OCI-LY1 (cell line): ENCODE measurements around the gene ZNF300.

Experiments used
- EZH2 ChIP-seq: fragments of 200-600 bp; sonication (generic), shearing (Covaris generic); IDR thresholded peaks from 2 replicates; pipeline ENCODE4 v1.8.0; 2017; ENCODE audit warnings: borderline replicate concordance, mixed run types, mild to moderate bottlenecking, antibody characterized with exemption, low read length, moderate library complexity, mixed read lengths
- TF ChIP-seq, protein P1 (sequence below): fragments of 200-600 bp; sonication (generic), shearing (Covaris generic); IDR thresholded peaks from 2 replicates; pipeline ENCODE4 v1.5.1; 2017; ENCODE audit warnings: mild to moderate bottlenecking, antibody characterized with exemption, low read length, moderate library complexity, mixed read lengths

DNA sequence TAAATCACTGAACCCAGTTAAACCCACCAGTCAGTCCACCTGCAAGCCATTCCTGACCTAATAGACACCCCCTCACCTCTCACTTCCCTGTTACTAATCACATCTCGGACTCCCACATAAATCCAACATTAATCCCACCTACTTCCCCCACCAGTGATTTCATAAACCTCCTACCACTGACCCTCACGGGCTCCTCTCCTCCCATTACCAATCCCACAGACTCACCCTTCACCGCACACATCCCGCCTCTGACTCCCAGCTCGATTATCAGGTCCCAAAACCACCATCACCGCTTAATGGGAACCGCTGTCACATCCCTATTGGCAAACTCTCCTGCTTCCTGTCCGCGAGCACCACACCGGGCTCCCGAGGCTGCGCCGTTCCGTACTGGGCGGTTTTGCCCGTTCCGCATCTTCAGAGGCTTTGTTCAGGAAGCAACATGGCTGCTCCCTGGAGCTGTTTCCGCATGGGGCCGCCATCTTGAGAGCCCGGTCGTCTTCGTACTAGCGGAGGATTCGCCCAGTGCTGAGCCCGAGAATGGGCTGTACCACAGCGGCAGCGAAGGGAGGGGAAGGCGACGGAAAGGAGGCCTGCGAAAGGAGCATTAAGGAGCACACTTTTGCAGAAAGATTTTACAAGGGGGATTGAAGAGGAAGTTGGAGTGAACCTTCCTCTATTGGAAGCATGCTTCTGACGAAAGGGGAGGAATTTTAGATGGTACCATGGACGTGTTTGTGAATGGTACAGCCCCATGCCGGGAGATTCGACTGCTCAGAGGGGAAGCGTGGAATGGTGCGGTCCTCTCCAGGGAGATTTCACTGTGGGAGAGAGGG is at the start of gene ZNF300:
- TF ChIP-seq, protein P1, sequence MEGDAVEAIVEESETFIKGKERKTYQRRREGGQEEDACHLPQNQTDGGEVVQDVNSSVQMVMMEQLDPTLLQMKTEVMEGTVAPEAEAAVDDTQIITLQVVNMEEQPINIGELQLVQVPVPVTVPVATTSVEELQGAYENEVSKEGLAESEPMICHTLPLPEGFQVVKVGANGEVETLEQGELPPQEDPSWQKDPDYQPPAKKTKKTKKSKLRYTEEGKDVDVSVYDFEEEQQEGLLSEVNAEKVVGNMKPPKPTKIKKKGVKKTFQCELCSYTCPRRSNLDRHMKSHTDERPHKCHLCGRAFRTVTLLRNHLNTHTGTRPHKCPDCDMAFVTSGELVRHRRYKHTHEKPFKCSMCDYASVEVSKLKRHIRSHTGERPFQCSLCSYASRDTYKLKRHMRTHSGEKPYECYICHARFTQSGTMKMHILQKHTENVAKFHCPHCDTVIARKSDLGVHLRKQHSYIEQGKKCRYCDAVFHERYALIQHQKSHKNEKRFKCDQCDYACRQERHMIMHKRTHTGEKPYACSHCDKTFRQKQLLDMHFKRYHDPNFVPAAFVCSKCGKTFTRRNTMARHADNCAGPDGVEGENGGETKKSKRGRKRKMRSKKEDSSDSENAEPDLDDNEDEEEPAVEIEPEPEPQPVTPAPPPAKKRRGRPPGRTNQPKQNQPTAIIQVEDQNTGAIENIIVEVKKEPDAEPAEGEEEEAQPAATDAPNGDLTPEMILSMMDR: no peak
- no peak for TF ChIP-seq EZH2
